GM23338 (cell line): ENCODE results near the gene ADGRB3. TPM values are rescaled to one million over a fixed set of nuclear protein-coding genes. Genes with fewer than 3 reads are reported as not detected.

Source experiments
- ATAC-seq: fragments of 200-7000 bp; cut with Tn5 transposase; 3 replicates; pipeline ENCODE4 v1.9.1; 2020
- DNase-seq: peaks from one replicate; pipeline ENCODE4 v3.0.0-alpha.2; 2015; ENCODE audit warnings: low spot score
- H2AFZ ChIP-seq: fragments of 200-600 bp; sonication (generic); 2 replicates; pipeline ENCODE4 v1.8.0; 2016; ENCODE audit warnings: antibody characterized with exemption, mild to moderate bottlenecking, moderate library complexity
- H3F3A ChIP-seq: fragments of 200-600 bp; sonication (generic); replicated peaks from 2 replicates; pipeline ENCODE4 v1.8.0; 2017; ENCODE audit warnings: antibody characterized with exemption, mixed run types, low read depth
- H3K27ac ChIP-seq: fragments of 200-600 bp; sonication (generic); 2 replicates; pipeline ENCODE4 v1.6.1; 2016; ENCODE audit warnings: low read depth
- H3K27me3 ChIP-seq: fragments of 200-600 bp; sonication (generic); 2 replicates; pipeline ENCODE4 v1.8.0; 2016; ENCODE audit warnings: mild to moderate bottlenecking, mixed run types, moderate library complexity; ENCODE audit not compliant: insufficient read depth
- H3K36me3 ChIP-seq: fragments of 200-600 bp; sonication (generic); 2 replicates; pipeline ENCODE4 v1.8.0; 2016; ENCODE audit warnings: mild to moderate bottlenecking; ENCODE audit not compliant: insufficient read depth
- H3K4me1 ChIP-seq: fragments of 200-600 bp; sonication (generic); 2 replicates; pipeline ENCODE4 v1.8.0; 2016; ENCODE audit warnings: mild to moderate bottlenecking, moderate library complexity; ENCODE audit not compliant: insufficient read depth
- H3K4me2 ChIP-seq: fragments of 200-600 bp; sonication (generic); 2 replicates; pipeline ENCODE4 v1.7.1; 2017; ENCODE audit warnings: mixed run types
- H3K4me3 ChIP-seq: fragments of 200-600 bp; sonication (generic); 2 replicates; pipeline ENCODE4 v1.6.1; 2016; ENCODE audit warnings: mixed run types
- H3K79me2 ChIP-seq: fragments of 200-600 bp; sonication (generic); replicated peaks from 2 replicates; pipeline ENCODE4 v1.8.0; 2017; ENCODE audit warnings: mild to moderate bottlenecking; ENCODE audit not compliant: insufficient read depth
- H3K9me2 ChIP-seq: fragments of 200-600 bp; sonication (generic); 2 replicates; pipeline ENCODE4 v1.8.0; 2017; ENCODE audit not compliant: insufficient read depth
- H4K20me1 ChIP-seq: fragments of 200-600 bp; sonication (generic); replicated peaks from 2 replicates; pipeline ENCODE4 v1.8.0; 2017; ENCODE audit warnings: mild to moderate bottlenecking; ENCODE audit not compliant: insufficient read depth
- H3K27ac Mint-ChIP-seq: 2 replicates; pipeline ENCODE4 v1.8.0; 2020; ENCODE audit warnings: inconsistent platforms, mild to moderate bottlenecking, moderate library complexity, mixed read lengths
- H3K27me3 Mint-ChIP-seq: 3 replicates; pipeline ENCODE4 v1.8.0; 2022; ENCODE audit warnings: low read depth, mild to moderate bottlenecking, moderate library complexity, mixed read lengths, inconsistent platforms; ENCODE audit not compliant: insufficient read depth, poor library complexity
- H3K36me3 Mint-ChIP-seq: 3 replicates; pipeline ENCODE4 v1.8.0; 2021; ENCODE audit warnings: low read depth, mild to moderate bottlenecking, inconsistent platforms, moderate library complexity, mixed read lengths
- H3K4me1 Mint-ChIP-seq: 3 replicates; pipeline ENCODE4 v1.8.0; 2020; ENCODE audit warnings: mild to moderate bottlenecking, inconsistent platforms, mixed read lengths
- H3K4me3 Mint-ChIP-seq: 3 replicates; pipeline ENCODE4 v1.8.0; 2021; ENCODE audit warnings: moderate library complexity, mild to moderate bottlenecking, inconsistent platforms, mixed read lengths
- H3K9me3 Mint-ChIP-seq: 3 replicates; pipeline ENCODE4 v1.8.0; 2020; ENCODE audit warnings: moderate library complexity, mild to moderate bottlenecking, inconsistent platforms, mixed read lengths
- CREB1 ChIP-seq: fragments of 250-450 bp; sonication (Bioruptor Pico); IDR thresholded peaks from 2 replicates; pipeline ENCODE4 v1.5.0; 2020; ENCODE audit warnings: low read depth, mild to moderate bottlenecking, moderate library complexity
- EZH2 ChIP-seq: fragments of 200-600 bp; sonication (generic); IDR thresholded peaks from one replicate; pipeline ENCODE4 v1.8.0; 2017; ENCODE audit warnings: antibody characterized with exemption, mild to moderate bottlenecking, low read depth; ENCODE audit not compliant: unreplicated experiment
- EZH2phosphoT487 ChIP-seq: fragments of 200-600 bp; sonication (generic); IDR thresholded peaks from one replicate; pipeline ENCODE4 v1.8.1; 2018; ENCODE audit warnings: antibody characterized with exemption; ENCODE audit not compliant: unreplicated experiment
- JUNB ChIP-seq: IDR thresholded peaks from one replicate; pipeline ENCODE4 v1.6.1; 2016; ENCODE audit warnings: antibody characterized with exemption; ENCODE audit not compliant: unreplicated experiment
- NANOG ChIP-seq: IDR thresholded peaks from 2 replicates; pipeline ENCODE4 v1.6.1; 2016; ENCODE audit warnings: antibody characterized with exemption, borderline replicate concordance
- POLR2AphosphoS5 ChIP-seq: IDR thresholded peaks from 2 replicates; pipeline ENCODE4 v1.6.1; 2016; ENCODE audit warnings: antibody characterized with exemption, low read depth
- STAT1 ChIP-seq: IDR thresholded peaks from one replicate; pipeline ENCODE4 v1.6.1; 2016; ENCODE audit warnings: antibody characterized with exemption; ENCODE audit not compliant: unreplicated experiment
- ZNF114 ChIP-seq: fragments of 250-450 bp; sonication (Bioruptor Pico); IDR thresholded peaks from 2 replicates; pipeline ENCODE4 v1.5.0; 2020; ENCODE audit warnings: mild to moderate bottlenecking, moderate library complexity
- ZNF331 ChIP-seq: fragments of 250-450 bp; sonication (Bioruptor Pico); IDR thresholded peaks from 2 replicates; pipeline ENCODE4 v1.5.0; 2020; ENCODE audit warnings: low read depth, mild to moderate bottlenecking, moderate library complexity
- polyA plus RNA-seq: library from polyadenylated mRNA; unstranded; fragments of >200 nt; fragmentation: Nextera tagmentation; extraction: Ambion mirVana; gene quantifications from 2 replicates; pipeline ENCODE4 v1.2.1, GENCODE V29; 2016
- total RNA-seq: library from RNA; depleted of rRNA; stranded (reverse); fragments of >200 nt; shearing (Covaris generic); gene quantifications from 2 replicates; pipeline ENCODE4 v1.2.3, GENCODE V29; 2014
- TF ChIP-seq, protein P1 (sequence below): fragments of 250-450 bp; sonication (Bioruptor Pico); IDR thresholded peaks from 2 replicates; pipeline ENCODE4 v1.5.0; 2020; ENCODE audit warnings: mild to moderate bottlenecking, moderate library complexity
- TF ChIP-seq, protein P2 (sequence below): IDR thresholded peaks from 2 replicates; pipeline ENCODE4 v1.6.1; 2016; ENCODE audit warnings: antibody characterized with exemption
- TF ChIP-seq, protein P3 (sequence below): IDR thresholded peaks from one replicate; pipeline ENCODE4 v1.6.1; 2018; ENCODE audit warnings: antibody characterized with exemption; ENCODE audit not compliant: unreplicated experiment
- TF ChIP-seq, protein P4 (sequence below), 2 experiments: fragments of 200-600 bp in 1 of 2; sonication (generic) in 1 of 2; conservative IDR thresholded peaks; 2 replicates each; pipeline versions ENCODE4 v1.5.1 to v1.6.1; 2016 to 2017; ENCODE audit warnings: antibody characterized with exemption in 2 of 2, low read depth in 2 of 2, mild to moderate bottlenecking in 2 of 2, moderate library complexity in 1 of 2

ADGRB3 gene
- total and polyA plus RNA-seq, 2 experiments from 2014 or later, result 0.92 to 4.0 TPM

DNA sequence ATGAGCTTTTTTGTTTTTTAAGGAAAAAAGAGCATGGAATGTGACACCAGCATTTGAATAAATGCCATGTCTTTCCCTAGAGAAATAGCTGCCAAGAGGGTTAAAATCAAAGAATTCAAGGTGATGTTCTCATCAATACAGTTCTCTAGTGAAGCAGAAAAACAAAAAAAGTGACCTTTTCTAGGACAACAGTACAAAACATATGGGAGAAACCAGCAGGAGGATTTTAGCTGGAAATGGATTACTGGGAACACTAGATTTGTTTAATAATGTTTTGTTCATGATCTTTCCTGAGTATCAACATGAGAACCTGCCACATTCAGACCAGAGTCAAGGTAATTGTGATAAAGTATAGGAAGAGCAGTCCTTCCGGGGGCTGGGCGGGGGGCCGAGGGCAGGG lies 789.5 kb downstream of the ADGRB3 start:
- Mint-ChIP-seq H3K4me3 (no peak overlapping the region), H3K4me1 (peaks cover 10% of the 10 kb centered on the region; the same call in 2 of the 3 replicates), H3K27me3 (no peaks in the 10 kb centered on the region), H3K27ac (peak overlapping the region; percentile 35; the same call in 1 of the 2 replicates), H3K36me3 (no peaks in the 10 kb centered on the region), H3K9me3 (no peaks in the 10 kb centered on the region)
- no peak for TF ChIP-seq EZH2phosphoT487
- no peak for TF ChIP-seq ZNF331
- no peak for TF ChIP-seq STAT1
- TF ChIP-seq, protein P1, sequence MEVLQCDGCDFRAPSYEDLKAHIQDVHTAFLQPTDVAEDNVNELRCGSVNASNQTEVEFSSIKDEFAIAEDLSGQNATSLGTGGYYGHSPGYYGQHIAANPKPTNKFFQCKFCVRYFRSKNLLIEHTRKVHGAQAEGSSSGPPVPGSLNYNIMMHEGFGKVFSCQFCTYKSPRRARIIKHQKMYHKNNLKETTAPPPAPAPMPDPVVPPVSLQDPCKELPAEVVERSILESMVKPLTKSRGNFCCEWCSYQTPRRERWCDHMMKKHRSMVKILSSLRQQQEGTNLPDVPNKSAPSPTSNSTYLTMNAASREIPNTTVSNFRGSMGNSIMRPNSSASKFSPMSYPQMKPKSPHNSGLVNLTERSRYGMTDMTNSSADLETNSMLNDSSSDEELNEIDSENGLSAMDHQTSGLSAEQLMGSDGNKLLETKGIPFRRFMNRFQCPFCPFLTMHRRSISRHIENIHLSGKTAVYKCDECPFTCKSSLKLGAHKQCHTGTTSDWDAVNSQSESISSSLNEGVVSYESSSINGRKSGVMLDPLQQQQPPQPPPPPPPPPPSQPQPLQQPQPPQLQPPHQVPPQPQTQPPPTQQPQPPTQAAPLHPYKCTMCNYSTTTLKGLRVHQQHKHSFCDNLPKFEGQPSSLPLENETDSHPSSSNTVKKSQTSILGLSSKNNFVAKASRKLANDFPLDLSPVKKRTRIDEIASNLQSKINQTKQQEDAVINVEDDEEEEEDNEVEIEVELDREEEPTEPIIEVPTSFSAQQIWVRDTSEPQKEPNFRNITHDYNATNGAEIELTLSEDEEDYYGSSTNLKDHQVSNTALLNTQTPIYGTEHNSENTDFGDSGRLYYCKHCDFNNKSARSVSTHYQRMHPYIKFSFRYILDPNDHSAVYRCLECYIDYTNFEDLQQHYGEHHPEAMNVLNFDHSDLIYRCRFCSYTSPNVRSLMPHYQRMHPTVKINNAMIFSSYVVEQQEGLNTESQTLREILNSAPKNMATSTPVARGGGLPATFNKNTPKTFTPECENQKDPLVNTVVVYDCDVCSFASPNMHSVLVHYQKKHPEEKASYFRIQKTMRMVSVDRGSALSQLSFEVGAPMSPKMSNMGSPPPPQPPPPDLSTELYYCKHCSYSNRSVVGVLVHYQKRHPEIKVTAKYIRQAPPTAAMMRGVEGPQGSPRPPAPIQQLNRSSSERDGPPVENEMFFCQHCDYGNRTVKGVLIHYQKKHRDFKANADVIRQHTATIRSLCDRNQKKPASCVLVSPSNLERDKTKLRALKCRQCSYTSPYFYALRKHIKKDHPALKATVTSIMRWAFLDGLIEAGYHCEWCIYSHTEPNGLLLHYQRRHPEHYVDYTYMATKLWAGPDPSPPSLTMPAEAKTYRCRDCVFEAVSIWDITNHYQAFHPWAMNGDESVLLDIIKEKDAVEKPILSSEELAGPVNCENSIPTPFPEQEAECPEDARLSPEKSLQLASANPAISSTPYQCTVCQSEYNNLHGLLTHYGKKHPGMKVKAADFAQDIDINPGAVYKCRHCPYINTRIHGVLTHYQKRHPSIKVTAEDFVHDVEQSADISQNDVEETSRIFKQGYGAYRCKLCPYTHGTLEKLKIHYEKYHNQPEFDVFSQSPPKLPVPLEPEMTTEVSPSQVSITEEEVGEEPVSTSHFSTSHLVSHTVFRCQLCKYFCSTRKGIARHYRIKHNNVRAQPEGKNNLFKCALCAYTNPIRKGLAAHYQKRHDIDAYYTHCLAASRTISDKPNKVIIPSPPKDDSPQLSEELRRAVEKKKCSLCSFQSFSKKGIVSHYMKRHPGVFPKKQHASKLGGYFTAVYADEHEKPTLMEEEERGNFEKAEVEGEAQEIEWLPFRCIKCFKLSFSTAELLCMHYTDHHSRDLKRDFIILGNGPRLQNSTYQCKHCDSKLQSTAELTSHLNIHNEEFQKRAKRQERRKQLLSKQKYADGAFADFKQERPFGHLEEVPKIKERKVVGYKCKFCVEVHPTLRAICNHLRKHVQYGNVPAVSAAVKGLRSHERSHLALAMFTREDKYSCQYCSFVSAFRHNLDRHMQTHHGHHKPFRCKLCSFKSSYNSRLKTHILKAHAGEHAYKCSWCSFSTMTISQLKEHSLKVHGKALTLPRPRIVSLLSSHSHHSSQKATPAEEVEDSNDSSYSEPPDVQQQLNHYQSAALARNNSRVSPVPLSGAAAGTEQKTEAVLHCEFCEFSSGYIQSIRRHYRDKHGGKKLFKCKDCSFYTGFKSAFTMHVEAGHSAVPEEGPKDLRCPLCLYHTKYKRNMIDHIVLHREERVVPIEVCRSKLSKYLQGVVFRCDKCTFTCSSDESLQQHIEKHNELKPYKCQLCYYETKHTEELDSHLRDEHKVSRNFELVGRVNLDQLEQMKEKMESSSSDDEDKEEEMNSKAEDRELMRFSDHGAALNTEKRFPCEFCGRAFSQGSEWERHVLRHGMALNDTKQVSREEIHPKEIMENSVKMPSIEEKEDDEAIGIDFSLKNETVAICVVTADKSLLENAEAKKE (CRISPR knock-in tag), result no peak
- TF ChIP-seq EZH2, result no peak
- no peak for TF ChIP-seq POLR2AphosphoS5
- TF ChIP-seq, protein P2, sequence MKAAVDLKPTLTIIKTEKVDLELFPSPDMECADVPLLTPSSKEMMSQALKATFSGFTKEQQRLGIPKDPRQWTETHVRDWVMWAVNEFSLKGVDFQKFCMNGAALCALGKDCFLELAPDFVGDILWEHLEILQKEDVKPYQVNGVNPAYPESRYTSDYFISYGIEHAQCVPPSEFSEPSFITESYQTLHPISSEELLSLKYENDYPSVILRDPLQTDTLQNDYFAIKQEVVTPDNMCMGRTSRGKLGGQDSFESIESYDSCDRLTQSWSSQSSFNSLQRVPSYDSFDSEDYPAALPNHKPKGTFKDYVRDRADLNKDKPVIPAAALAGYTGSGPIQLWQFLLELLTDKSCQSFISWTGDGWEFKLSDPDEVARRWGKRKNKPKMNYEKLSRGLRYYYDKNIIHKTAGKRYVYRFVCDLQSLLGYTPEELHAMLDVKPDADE, result no peak
- TF ChIP-seq, protein P3, sequence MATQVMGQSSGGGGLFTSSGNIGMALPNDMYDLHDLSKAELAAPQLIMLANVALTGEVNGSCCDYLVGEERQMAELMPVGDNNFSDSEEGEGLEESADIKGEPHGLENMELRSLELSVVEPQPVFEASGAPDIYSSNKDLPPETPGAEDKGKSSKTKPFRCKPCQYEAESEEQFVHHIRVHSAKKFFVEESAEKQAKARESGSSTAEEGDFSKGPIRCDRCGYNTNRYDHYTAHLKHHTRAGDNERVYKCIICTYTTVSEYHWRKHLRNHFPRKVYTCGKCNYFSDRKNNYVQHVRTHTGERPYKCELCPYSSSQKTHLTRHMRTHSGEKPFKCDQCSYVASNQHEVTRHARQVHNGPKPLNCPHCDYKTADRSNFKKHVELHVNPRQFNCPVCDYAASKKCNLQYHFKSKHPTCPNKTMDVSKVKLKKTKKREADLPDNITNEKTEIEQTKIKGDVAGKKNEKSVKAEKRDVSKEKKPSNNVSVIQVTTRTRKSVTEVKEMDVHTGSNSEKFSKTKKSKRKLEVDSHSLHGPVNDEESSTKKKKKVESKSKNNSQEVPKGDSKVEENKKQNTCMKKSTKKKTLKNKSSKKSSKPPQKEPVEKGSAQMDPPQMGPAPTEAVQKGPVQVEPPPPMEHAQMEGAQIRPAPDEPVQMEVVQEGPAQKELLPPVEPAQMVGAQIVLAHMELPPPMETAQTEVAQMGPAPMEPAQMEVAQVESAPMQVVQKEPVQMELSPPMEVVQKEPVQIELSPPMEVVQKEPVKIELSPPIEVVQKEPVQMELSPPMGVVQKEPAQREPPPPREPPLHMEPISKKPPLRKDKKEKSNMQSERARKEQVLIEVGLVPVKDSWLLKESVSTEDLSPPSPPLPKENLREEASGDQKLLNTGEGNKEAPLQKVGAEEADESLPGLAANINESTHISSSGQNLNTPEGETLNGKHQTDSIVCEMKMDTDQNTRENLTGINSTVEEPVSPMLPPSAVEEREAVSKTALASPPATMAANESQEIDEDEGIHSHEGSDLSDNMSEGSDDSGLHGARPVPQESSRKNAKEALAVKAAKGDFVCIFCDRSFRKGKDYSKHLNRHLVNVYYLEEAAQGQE, result no peak
- no peak for TF ChIP-seq NANOG
- TF ChIP-seq, protein P4, sequence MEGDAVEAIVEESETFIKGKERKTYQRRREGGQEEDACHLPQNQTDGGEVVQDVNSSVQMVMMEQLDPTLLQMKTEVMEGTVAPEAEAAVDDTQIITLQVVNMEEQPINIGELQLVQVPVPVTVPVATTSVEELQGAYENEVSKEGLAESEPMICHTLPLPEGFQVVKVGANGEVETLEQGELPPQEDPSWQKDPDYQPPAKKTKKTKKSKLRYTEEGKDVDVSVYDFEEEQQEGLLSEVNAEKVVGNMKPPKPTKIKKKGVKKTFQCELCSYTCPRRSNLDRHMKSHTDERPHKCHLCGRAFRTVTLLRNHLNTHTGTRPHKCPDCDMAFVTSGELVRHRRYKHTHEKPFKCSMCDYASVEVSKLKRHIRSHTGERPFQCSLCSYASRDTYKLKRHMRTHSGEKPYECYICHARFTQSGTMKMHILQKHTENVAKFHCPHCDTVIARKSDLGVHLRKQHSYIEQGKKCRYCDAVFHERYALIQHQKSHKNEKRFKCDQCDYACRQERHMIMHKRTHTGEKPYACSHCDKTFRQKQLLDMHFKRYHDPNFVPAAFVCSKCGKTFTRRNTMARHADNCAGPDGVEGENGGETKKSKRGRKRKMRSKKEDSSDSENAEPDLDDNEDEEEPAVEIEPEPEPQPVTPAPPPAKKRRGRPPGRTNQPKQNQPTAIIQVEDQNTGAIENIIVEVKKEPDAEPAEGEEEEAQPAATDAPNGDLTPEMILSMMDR (conservative IDR thresholded peaks at IDR 0.05; ENCODE audit: low read depth in 2 of 2), result no peak
- no peak for TF ChIP-seq CREB1
- no peak for TF ChIP-seq ZNF114 (CRISPR knock-in tag)
- no peak for TF ChIP-seq JUNB
- H3K4me3 ChIP-seq, result no peak overlapping the region
- no peak for ATAC-seq
- H3K4me1 ChIP-seq, result peaks cover 15% of the 10 kb centered on the region; the same call in 1 of the 2 replicates
- H3K27ac ChIP-seq, result no peak overlapping the region
- no peaks in the 10 kb centered on the region for H3K27me3 ChIP-seq
- H4K20me1 ChIP-seq, result no peaks in the 10 kb centered on the region
- no peaks in the 10 kb centered on the region for H3K79me2 ChIP-seq
- no peak overlapping the region for H2AFZ ChIP-seq
- DNase-seq, result no peak
- no peaks in the 10 kb centered on the region for H3K9me2 ChIP-seq
- no peaks in the 10 kb centered on the region for H3K36me3 ChIP-seq
- H3K4me2 ChIP-seq, result no peak overlapping the region
- no peaks in the 10 kb centered on the region for H3F3A ChIP-seq
